RWPE2 (cell line): Measurements from ENCODE around the gene PTPN18.
"Not testable (repeated sequence)": the region's sequence is repeated elsewhere in the genome, so short reads cannot be mapped to it uniquely, and the experiment has no call there.

Experiments
- ATAC-seq: fragments of 200-7000 bp; cut with Tn5 transposase; 3 replicates; pipeline ENCODE4 v1.9.1; 2021; ENCODE audit warnings: low read depth
- DNase-seq: peaks from one replicate; pipeline ENCODE4 v3.0.0-alpha.2; 2020; ENCODE audit warnings: low spot score
- H3K27ac ChIP-seq: fragments of 450-650 bp; 2 replicates; pipeline ENCODE4 v1.5.1; 2017; ENCODE audit warnings: mild to moderate bottlenecking; ENCODE audit not compliant: poor library complexity, severe bottlenecking
- H3K27me3 ChIP-seq: fragments of 250-450 bp; sonication (Bioruptor Pico); 2 replicates; pipeline ENCODE4 v1.5.1; 2021; ENCODE audit warnings: mild to moderate bottlenecking, moderate library complexity; ENCODE audit not compliant: insufficient read depth, poor library complexity, severe bottlenecking
- H3K36me3 ChIP-seq: fragments of 250-450 bp; sonication (Bioruptor Pico); 2 replicates; pipeline ENCODE4 v1.5.1; 2020; ENCODE audit warnings: low read depth, mild to moderate bottlenecking, moderate library complexity
- H3K4me1 ChIP-seq: fragments of 250-450 bp; sonication (Bioruptor Pico); 2 replicates; pipeline ENCODE4 v1.5.1; 2021; ENCODE audit warnings: mild to moderate bottlenecking, moderate library complexity; ENCODE audit not compliant: insufficient read depth, poor library complexity, severe bottlenecking
- H3K4me3 ChIP-seq: fragments of 250-450 bp; sonication (Bioruptor Pico); 2 replicates; pipeline ENCODE4 v1.5.1; 2021; ENCODE audit warnings: mild to moderate bottlenecking, moderate library complexity; ENCODE audit not compliant: severe bottlenecking
- H3K9me3 ChIP-seq: fragments of 250-450 bp; sonication (Bioruptor Pico); 2 replicates; pipeline ENCODE4 v1.5.1; 2021; ENCODE audit warnings: mild to moderate bottlenecking, moderate library complexity; ENCODE audit not compliant: severe bottlenecking
- TF ChIP-seq, protein P1 (sequence below): fragments of 450-650 bp; IDR thresholded peaks from one replicate; pipeline ENCODE4 v1.5.1; 2017; ENCODE audit warnings: mild to moderate bottlenecking, moderate library complexity; ENCODE audit not compliant: poor library complexity, severe bottlenecking

The PTPN18 gene

DNA sequence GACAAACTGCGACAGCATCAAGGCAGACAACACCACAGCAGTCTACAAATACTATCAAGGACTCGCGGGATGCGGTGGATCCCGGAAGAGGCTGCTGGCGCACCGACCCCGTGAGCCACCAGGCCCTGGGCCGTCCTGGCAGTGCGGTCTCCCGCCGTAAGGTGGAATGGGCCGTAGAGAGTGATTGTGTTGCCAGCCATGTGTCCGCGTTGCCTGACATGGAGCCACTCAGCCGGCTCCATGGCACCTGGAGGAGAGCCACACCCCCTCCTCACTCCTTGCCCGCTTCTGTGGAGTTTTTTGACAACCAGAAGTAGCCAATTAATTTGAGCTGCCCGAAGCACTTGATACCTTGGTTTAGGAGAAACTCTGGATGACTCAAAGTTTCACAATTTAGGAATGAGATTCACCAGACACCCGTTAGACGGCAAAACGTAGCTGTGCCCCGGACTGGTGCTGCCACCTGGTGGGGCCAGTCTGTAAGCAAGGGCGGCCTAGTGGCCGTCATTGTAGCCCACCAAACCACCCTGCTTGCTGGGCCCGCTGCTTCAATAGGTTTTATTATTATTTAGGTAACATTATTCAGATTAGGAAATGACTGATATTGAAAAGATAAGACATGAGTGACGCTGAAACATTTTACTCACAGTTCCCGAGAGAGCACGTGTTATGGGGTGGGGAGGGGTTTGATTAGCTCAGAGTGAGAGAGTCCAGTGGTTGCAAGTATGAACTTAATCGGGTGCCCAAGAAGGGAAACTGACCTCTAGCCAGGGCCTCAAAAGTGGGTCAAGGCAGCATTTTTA is 23.4 kb upstream of the PTPN18 start:
- Histone ChIP-seq H3K4me1 (peaks cover 18% of the 10 kb centered on the region), H3K4me3 (peak overlapping the region; percentile 9), H3K27ac (no peak overlapping the region), H3K27me3 (no peaks in the 10 kb centered on the region), H3K9me3 (no peaks in the 10 kb centered on the region), H3K36me3 (no peaks in the 10 kb centered on the region)
- peak; percentile 71 for DNase-seq
- ATAC-seq, result peak; percentile 41
- TF ChIP-seq, protein P1, sequence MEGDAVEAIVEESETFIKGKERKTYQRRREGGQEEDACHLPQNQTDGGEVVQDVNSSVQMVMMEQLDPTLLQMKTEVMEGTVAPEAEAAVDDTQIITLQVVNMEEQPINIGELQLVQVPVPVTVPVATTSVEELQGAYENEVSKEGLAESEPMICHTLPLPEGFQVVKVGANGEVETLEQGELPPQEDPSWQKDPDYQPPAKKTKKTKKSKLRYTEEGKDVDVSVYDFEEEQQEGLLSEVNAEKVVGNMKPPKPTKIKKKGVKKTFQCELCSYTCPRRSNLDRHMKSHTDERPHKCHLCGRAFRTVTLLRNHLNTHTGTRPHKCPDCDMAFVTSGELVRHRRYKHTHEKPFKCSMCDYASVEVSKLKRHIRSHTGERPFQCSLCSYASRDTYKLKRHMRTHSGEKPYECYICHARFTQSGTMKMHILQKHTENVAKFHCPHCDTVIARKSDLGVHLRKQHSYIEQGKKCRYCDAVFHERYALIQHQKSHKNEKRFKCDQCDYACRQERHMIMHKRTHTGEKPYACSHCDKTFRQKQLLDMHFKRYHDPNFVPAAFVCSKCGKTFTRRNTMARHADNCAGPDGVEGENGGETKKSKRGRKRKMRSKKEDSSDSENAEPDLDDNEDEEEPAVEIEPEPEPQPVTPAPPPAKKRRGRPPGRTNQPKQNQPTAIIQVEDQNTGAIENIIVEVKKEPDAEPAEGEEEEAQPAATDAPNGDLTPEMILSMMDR, result peak; percentile 95

DNA sequence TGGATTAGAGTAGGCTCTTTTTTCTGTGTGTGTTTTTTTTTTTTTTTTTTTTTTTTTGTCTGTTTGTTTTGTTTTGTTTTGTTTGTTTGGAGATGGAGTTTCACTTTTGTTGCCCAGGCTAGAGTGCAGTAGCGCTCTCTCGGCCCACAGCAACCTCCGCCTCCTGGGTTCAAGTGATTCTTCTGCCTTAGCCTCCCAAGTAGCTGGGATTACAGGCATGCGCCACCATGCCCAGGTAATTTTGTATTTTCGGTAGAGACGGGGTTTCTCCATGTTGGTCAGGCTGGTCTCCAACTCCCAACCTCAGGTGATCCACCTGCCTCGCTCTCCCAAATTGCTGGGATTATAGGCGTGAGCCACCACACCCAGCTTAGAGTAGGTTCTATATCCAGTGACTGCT is 22.6 kb upstream of the PTPN18 start:
- H3K27me3 ChIP-seq, H3K27ac ChIP-seq, ATAC-seq, H3K4me3 ChIP-seq, H3K36me3 ChIP-seq, DNase-seq, H3K9me3 ChIP-seq: not testable (repeated sequence)
- peaks cover 19% of the 10 kb centered on the region for H3K4me1 ChIP-seq

DNA sequence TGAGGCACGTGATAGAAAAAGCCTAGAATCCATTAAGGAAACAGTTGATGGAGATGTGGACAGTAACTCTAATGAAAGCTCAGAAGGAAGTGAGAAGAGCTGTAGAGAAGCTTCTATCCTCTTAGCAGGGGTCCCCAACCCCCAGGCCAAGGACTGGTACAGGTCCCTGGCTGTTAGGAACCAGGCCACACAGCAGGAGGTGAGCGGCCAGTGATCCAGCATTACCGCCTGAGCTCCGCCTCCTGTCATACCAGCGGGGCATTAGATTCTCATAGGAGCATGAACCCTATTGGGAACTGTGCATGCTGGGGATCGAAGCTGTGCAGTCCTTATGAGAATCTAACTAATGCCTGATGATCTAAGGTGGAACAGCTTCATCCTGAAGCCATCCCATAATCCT is 21.8 kb upstream of the PTPN18 start:
- no peak for ATAC-seq
- Histone ChIP-seq H3K9me3 (no peaks in the 10 kb centered on the region), H3K4me3 (no peak overlapping the region)

DNA sequence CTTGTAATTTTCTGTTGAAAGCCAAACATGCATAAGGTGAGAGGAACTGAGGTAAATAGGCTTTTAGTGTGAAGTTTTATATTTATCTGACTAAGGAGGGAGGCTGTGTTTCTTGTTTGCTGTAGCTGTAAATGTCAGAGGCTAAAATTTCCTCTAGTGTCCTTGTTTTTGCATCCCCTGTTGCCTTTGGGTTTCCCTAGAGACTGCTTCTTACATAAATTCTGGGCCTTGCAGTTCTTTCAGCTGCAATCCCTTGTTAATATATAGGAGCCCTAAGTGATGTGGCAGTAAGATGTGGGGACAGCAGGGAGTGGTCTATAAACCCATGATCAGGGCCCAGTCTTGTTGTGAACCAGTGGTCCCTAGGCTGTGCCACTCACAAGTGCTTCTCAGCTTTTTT is 20.6 kb upstream of the PTPN18 start:
- no peak for DNase-seq
- Histone ChIP-seq H3K9me3 (no peaks in the 10 kb centered on the region), H3K27me3 (no peaks in the 10 kb centered on the region), H3K27ac (no peak overlapping the region), H3K4me1 (peaks cover 7% of the 10 kb centered on the region), H3K36me3 (no peaks in the 10 kb centered on the region; the same call in 1 of the 2 replicates), H3K4me3 (no peak overlapping the region)
- TF ChIP-seq, protein P1, result no peak
- ATAC-seq, result no peak

More for the DNA sequence above, 21.8 kb upstream of the PTPN18 start:
- no peak for DNase-seq
- Histone ChIP-seq H3K27ac (no peak overlapping the region), H3K27me3 (no peaks in the 10 kb centered on the region), H3K36me3 (no peaks in the 10 kb centered on the region), H3K4me1 (peaks cover 12% of the 10 kb centered on the region)
- TF ChIP-seq, protein P1, result no peak

DNA sequence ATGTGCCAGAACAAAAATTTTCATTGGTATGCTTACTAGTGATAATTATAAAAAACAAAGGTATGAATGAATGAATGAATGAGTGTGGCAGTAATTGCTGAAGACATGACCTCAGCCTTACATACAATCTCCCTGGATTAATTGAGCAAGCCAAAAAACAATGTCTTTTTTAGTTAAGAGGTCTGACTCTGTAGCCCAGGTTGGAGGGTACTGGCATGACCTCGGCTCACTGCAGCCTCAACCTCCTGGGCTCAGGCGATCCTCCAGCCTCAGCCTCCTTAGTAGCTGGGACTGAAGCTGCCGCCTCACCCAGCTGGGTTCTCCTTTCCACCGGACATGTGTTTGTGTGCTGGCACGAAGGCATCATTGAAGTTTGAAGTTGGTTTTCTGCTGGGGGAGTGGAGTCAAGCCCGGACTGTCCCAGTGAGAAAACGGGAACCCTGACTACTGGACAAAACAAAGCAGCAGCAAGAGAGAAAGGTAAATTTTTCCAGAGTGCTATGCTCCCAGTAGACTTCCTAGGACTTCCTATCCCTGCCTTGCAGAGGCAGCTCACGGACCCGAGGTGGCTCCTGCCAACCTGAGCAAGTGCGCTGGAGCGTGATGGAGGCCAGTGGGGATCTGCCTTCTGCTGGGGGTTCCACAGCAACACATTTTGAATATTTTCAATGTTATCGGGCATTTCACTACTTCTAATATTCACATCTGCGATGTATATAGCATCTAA is 19.5 kb upstream of the PTPN18 start:
- TF ChIP-seq, protein P1, result no peak
- Histone ChIP-seq H3K9me3 (no peaks in the 10 kb centered on the region), H3K36me3 (peaks cover 4% of the 10 kb centered on the region; the same call in 1 of the 2 replicates), H3K27me3 (no peaks in the 10 kb centered on the region), H3K4me3 (peak overlapping the region; percentile 39), H3K27ac (no peak overlapping the region), H3K4me1 (peaks cover 7% of the 10 kb centered on the region)
- ATAC-seq (no peak), DNase-seq (no peak)
